ENCODE measurements around the gene EHF. TPM values are rescaled to one million over a fixed set of nuclear protein-coding genes. Genes with fewer than 3 reads are reported as not detected.

The EHF gene
- total RNA-seq, 4 donors from 2014 or later, result 3.8 to 13.9 (median 8.1) TPM

- no peaks in the 10 kb centered on the region for H3K9me3 ChIP-seq
- intact Hi-C loops (cut with DNase I), result no loop called here
- H3K4me3 ChIP-seq (replicated peaks in 1 of 3), result no peak overlapping the region
- 92 to 95% methylated on average over 9 of the region's 9 CpGs for WGBS, 2 donors
- peaks cover 12 to 18% of the 10 kb centered on the region in 2 donors for H3K4me1 ChIP-seq
- H3K27me3 ChIP-seq, result no peaks in the 10 kb centered on the region
- no peak overlapping the region for H3K27ac ChIP-seq
- TF ChIP-seq POLR2A (IDR thresholded peaks at IDR 0.05) (no peak), CTCF (IDR thresholded peaks at IDR 0.05) (no peak)
- DNase-seq, result no peak
- H3K36me3 ChIP-seq, result no peaks in the 10 kb centered on the region
Observed at GRCh38 chr11:34623463-34623862, 2.6 kb downstream of the EHF start.

GRCh38 chr11:34624069-34624468, 3.2 kb downstream of the EHF start:
- H3K4me3 ChIP-seq (replicated peaks in 1 of 3), result no peak overlapping the region
- TF ChIP-seq POLR2A (IDR thresholded peaks at IDR 0.05) (no peak), CTCF (IDR thresholded peaks at IDR 0.05) (no peak)
- H3K36me3 ChIP-seq, result no peaks in the 10 kb centered on the region
- no peak for DNase-seq
- no peak overlapping the region for H3K27ac ChIP-seq
- no peaks in the 10 kb centered on the region for H3K27me3 ChIP-seq
- no peaks in the 10 kb centered on the region for H3K9me3 ChIP-seq
- intact Hi-C loops (cut with DNase I), result no loop called here
- 94 to 97% methylated on average over 10 of the region's 10 CpGs for WGBS, 2 donors
- peaks cover 12 to 21% of the 10 kb centered on the region in 2 donors for H3K4me1 ChIP-seq

GRCh38 chr11:34625576-34625975, 4.7 kb downstream of the EHF start:
- TF ChIP-seq CTCF (IDR thresholded peaks at IDR 0.05) (no peak), POLR2A (IDR thresholded peaks at IDR 0.05) (no peak)
- 81 to 88% methylated on average over 4 of the region's 4 CpGs for WGBS, 2 donors
- Histone ChIP-seq H3K27me3 (no peaks in the 10 kb centered on the region), H3K27ac (no peak overlapping the region), H3K4me3 (replicated peaks in 1 of 3) (no peak overlapping the region), H3K36me3 (no peaks in the 10 kb centered on the region), H3K4me1 (peaks cover 17 to 30% of the 10 kb centered on the region in 2 donors), H3K9me3 (no peaks in the 10 kb centered on the region)
- DNase-seq, result no peak
- intact Hi-C loops (cut with DNase I), result no loop called here

- H3K4me3 ChIP-seq (replicated peaks in 1 of 3), result no peak overlapping the region
- TF ChIP-seq CTCF (IDR thresholded peaks at IDR 0.05) (no peak), POLR2A (IDR thresholded peaks at IDR 0.05) (no peak)
- intact Hi-C loops (cut with DNase I), result no loop called here
- H3K27me3 ChIP-seq, result no peaks in the 10 kb centered on the region
- DNase-seq, result no peak
- H3K9me3 ChIP-seq, result no peaks in the 10 kb centered on the region
- H3K4me1 ChIP-seq, result peaks cover 17 to 30% of the 10 kb centered on the region in 2 donors
- H3K36me3 ChIP-seq, result no peaks in the 10 kb centered on the region
- H3K27ac ChIP-seq, result no peak overlapping the region
Observed at GRCh38 chr11:34626393-34626792, 5.5 kb downstream of the EHF start.

- Histone ChIP-seq H3K4me3 (replicated peaks in 1 of 3) (no peak overlapping the region), H3K4me1 (peaks cover 22 to 32% of the 10 kb centered on the region in 2 donors), H3K27me3 (no peaks in the 10 kb centered on the region), H3K9me3 (no peaks in the 10 kb centered on the region), H3K36me3 (no peaks in the 10 kb centered on the region), H3K27ac (no peak overlapping the region)
- TF ChIP-seq POLR2A (IDR thresholded peaks at IDR 0.05) (no peak), CTCF (IDR thresholded peaks at IDR 0.05) (no peak)
- DNase-seq, result no peak
- 89 to 92% methylated on average over 1 of the region's 1 CpG for WGBS, 2 donors
- intact Hi-C loops (cut with DNase I), result no loop called here
Observed at GRCh38 chr11:34627197-34627596, 6.3 kb downstream of the EHF start.

All from thyroid gland (tissue), 4 donors.